Neural cell (in vitro differentiated cells): ENCODE measurements around the gene RALGPS2.

ENCODE experiments used
- EP300 ChIP-seq: fragments of 450-650 bp; conservative IDR thresholded peaks from 2 replicates; pipeline ENCODE4 v1.6.1; 2014; ENCODE audit warnings: antibody characterized with exemption, mild to moderate bottlenecking, moderate library complexity; ENCODE audit not compliant: poor library complexity, severe bottlenecking
- EZH2 ChIP-seq: fragments of 200-600, 300-800 bp; shearing (Covaris generic), sonication (generic); IDR thresholded peaks from 2 replicates; pipeline ENCODE4 v1.6.1; 2014; ENCODE audit warnings: antibody characterized with exemption, low read length, borderline replicate concordance, mild to moderate bottlenecking; ENCODE audit not compliant: insufficient read depth, poor library complexity, severe bottlenecking
- POLR2AphosphoS5 ChIP-seq: IDR thresholded peaks from 2 replicates; pipeline ENCODE4 v1.6.1; 2012
- RAD21 ChIP-seq: fragments of 450-650 bp; conservative IDR thresholded peaks from 2 replicates; pipeline ENCODE4 v1.6.1; 2014; ENCODE audit warnings: antibody characterized with exemption, mild to moderate bottlenecking, moderate library complexity
- SMC3 ChIP-seq: fragments of 450-650 bp; conservative IDR thresholded peaks from 2 replicates; pipeline ENCODE4 v1.6.1; 2014; ENCODE audit warnings: antibody characterized with exemption, mild to moderate bottlenecking, moderate library complexity; ENCODE audit not compliant: poor library complexity
- TAF1 ChIP-seq: IDR thresholded peaks from 2 replicates; pipeline ENCODE4 v1.6.1; 2012; ENCODE audit warnings: low read depth
- TF ChIP-seq, protein P1 (sequence below): fragments of 450-650 bp; IDR thresholded peaks from 2 replicates; pipeline ENCODE4 v1.5.1; 2014; ENCODE audit warnings: antibody characterized with exemption, mild to moderate bottlenecking, moderate library complexity; ENCODE audit not compliant: poor library complexity, severe bottlenecking
- TF ChIP-seq, protein P2 (sequence below): IDR thresholded peaks from 2 replicates; pipeline ENCODE4 v1.6.1; 2012; ENCODE audit warnings: borderline replicate concordance

DNA sequence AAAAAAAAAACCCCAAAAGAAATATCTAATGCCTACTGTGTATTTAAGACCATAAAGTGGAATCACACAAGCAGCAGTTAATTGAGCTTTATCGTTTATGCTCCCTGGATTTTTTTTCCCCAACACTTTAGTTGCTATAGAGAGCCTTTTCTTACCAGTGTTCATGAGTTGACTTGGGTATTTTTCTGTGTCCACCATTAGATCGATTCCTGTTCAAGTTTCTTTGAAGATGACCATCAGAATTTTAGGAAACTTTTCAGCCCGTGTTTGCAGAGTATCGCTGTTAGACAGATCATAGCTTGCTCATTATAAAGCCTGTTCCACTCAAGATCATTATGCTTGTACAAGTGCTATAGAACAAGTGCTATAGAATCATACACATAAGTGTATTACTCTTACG is 1.5 kb downstream of the RALGPS2 start:
- TF ChIP-seq, protein P1, sequence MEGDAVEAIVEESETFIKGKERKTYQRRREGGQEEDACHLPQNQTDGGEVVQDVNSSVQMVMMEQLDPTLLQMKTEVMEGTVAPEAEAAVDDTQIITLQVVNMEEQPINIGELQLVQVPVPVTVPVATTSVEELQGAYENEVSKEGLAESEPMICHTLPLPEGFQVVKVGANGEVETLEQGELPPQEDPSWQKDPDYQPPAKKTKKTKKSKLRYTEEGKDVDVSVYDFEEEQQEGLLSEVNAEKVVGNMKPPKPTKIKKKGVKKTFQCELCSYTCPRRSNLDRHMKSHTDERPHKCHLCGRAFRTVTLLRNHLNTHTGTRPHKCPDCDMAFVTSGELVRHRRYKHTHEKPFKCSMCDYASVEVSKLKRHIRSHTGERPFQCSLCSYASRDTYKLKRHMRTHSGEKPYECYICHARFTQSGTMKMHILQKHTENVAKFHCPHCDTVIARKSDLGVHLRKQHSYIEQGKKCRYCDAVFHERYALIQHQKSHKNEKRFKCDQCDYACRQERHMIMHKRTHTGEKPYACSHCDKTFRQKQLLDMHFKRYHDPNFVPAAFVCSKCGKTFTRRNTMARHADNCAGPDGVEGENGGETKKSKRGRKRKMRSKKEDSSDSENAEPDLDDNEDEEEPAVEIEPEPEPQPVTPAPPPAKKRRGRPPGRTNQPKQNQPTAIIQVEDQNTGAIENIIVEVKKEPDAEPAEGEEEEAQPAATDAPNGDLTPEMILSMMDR: no peak
- no peak for TF ChIP-seq EP300
- no peak for TF ChIP-seq EZH2
- TF ChIP-seq, protein P2, sequence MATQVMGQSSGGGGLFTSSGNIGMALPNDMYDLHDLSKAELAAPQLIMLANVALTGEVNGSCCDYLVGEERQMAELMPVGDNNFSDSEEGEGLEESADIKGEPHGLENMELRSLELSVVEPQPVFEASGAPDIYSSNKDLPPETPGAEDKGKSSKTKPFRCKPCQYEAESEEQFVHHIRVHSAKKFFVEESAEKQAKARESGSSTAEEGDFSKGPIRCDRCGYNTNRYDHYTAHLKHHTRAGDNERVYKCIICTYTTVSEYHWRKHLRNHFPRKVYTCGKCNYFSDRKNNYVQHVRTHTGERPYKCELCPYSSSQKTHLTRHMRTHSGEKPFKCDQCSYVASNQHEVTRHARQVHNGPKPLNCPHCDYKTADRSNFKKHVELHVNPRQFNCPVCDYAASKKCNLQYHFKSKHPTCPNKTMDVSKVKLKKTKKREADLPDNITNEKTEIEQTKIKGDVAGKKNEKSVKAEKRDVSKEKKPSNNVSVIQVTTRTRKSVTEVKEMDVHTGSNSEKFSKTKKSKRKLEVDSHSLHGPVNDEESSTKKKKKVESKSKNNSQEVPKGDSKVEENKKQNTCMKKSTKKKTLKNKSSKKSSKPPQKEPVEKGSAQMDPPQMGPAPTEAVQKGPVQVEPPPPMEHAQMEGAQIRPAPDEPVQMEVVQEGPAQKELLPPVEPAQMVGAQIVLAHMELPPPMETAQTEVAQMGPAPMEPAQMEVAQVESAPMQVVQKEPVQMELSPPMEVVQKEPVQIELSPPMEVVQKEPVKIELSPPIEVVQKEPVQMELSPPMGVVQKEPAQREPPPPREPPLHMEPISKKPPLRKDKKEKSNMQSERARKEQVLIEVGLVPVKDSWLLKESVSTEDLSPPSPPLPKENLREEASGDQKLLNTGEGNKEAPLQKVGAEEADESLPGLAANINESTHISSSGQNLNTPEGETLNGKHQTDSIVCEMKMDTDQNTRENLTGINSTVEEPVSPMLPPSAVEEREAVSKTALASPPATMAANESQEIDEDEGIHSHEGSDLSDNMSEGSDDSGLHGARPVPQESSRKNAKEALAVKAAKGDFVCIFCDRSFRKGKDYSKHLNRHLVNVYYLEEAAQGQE: no peak
- TF ChIP-seq RAD21: no peak
- TF ChIP-seq SMC3: no peak
- no peak for TF ChIP-seq POLR2AphosphoS5
- no peak for TF ChIP-seq TAF1
